HG03439 (cell line): ENCODE data around the gene SIM1.

Source experiments
- ATAC-seq: cut with Tn5 transposase; IDR thresholded peaks from one replicate; pipeline ENCODE4 v1.9.1; 2021; ENCODE audit warnings: mild to moderate bottlenecking, moderate library complexity; ENCODE audit not compliant: unreplicated experiment

The SIM1 gene, protein sequence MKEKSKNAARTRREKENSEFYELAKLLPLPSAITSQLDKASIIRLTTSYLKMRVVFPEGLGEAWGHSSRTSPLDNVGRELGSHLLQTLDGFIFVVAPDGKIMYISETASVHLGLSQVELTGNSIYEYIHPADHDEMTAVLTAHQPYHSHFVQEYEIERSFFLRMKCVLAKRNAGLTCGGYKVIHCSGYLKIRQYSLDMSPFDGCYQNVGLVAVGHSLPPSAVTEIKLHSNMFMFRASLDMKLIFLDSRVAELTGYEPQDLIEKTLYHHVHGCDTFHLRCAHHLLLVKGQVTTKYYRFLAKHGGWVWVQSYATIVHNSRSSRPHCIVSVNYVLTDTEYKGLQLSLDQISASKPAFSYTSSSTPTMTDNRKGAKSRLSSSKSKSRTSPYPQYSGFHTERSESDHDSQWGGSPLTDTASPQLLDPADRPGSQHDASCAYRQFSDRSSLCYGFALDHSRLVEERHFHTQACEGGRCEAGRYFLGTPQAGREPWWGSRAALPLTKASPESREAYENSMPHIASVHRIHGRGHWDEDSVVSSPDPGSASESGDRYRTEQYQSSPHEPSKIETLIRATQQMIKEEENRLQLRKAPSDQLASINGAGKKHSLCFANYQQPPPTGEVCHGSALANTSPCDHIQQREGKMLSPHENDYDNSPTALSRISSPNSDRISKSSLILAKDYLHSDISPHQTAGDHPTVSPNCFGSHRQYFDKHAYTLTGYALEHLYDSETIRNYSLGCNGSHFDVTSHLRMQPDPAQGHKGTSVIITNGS

DNA sequence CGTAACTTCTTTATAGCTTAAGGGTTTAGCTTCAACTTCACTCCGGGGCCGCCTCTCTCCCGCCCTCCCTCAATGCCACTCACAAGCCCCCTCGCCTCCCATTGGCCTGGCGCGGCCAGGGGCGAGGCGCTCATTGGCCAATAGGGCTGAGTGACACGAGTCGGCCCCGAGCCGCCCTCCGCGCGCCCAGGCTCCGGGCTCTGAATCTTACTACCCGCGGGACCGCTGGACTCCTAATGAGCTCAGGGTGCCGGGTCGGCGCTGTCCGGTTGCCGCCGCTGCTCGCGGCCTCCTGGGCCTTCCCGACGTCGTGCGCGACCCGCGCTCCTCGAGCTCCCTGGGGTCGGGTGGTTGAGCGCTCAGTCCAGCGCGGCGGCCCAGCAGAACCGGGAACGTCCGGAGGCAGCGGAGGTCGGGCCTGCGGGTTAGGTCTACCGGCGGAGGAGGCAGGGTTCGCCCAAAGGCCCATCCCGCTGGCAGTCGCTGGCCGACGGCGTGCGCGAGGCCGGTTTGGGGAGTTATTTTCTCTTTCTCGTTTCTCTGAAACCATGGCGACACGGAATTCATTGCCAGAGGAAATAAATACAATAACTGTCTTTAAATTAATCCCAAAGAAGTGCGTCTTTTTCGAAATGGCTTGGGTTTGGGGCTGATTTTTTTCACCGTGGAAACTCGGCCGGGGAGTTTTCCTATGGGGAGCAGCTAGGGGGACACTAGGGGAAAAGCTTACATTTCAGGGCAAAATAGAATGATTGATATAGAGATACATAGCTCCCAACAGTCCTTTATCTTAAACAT is at the start of gene SIM1:
SIM1 (minus strand) TSS at position 19 of the 798 bp plus-strand sequence. CDS start 1,453 bp downstream, outside the sequence.
- no peak for ATAC-seq

DNA sequence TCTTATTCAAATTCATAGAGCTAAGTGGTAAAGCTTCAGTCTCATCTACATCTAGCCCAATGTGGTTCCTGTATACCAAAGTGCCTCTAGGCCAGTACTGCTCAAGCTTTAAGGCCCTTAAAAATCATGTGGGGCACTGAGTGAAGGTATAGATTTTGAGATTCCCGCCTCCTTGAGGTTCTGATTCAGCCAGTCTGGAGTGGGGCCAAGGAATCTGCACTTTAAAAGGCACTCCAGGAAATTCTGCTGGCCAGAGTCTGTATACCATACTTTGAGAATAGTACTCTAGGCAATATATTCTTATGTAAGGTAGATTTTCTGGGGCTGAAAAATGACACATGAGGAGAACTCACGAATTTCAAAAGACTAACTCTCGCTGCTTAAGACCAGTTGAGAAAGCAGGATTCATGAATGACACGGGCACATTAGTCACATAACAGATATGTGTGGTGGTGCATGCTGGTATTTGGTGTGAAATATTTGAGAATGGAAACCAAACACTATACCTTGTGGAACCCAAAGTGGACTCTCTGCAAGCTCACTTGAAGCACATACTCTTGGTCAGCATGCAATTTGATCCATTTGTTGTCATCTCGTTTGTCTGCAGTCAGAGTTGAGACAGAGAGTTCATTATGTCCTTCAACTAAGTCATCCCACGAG is 47.6 kb upstream of the SIM1 start:
- no peak for ATAC-seq

DNA sequence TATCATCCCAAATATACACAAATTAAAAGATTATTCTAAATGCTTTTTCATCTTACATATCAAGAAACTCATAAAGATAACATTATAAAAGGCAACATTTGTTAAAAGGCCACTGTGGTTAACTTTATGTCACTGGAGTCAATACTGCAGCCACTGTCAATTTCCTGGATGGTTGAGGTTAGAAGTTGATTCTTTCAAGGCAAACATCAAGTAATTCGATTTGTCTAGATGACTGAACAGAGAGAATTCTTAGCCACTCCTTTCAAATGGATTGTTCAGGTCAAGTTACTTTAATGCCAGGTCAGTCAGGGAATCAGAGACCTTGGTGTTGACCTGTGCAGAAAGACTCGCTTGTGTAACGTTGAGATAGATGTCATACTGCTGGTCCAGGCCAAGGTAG is 44.4 kb upstream of the SIM1 start:
- no peak for ATAC-seq

DNA sequence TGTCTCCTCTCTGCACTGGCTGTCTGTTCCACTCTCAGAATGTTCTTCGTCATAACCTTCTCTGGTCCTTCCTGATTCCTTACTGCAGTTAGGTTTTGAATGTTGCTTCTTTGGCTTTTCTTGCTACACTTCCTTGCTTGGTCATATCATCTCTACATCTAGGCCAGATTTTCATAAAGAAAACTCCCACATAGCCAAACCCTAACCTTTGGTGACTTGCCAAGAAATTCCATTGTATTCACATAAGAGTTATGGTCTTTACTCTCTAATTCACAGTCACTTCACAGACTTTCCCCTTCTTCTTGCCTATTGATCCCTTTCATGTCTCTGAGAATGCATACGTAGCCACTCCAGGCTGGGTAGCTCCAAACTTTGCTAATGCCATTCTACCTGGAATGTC is 41.9 kb upstream of the SIM1 start:
- no peak for ATAC-seq

DNA sequence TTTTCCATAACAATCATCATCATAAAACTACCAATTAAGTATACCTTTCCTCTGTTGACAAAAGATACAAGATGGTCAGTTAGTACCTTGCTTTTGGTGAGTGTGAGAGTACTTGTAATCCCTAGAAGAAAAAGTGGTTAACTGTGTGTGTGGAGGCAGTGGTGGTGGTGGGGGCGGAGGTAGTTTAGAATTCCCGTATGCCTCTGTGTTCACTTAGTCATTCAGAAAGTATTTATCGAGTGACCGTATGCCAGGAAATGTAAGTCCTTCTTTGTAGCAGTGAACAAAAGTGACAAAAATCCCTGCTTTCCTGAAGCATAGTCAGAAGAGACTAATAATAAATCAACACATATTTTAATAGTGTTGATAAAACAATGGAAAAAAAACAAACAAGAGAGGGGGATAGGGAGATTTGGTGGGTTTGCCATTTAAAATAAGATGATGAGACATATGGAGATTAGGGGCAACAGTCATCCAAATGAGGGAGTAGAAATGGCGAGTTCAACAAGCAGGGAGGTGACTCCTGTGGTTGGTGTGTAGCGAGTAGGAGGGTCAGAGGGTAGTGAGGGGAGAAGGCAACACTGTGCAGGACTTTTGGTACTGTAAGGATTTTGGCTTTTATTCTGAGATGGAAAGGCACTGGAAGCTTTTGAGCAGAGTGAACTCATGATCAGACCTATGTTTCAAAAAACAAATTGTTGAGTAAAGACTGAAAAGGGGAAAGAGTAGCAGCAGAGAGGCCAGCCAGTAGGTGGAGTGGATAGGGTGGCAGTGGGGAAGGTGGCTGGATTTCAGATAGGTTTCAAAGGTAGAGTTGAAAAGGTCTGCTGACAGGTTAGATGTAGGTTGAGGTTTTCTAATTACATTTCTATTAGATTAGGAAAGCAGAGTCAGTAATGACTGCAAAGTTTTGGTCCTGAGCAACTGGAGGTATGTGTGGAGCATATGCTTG is 40.3 kb upstream of the SIM1 start:
- ATAC-seq = no peak

DNA sequence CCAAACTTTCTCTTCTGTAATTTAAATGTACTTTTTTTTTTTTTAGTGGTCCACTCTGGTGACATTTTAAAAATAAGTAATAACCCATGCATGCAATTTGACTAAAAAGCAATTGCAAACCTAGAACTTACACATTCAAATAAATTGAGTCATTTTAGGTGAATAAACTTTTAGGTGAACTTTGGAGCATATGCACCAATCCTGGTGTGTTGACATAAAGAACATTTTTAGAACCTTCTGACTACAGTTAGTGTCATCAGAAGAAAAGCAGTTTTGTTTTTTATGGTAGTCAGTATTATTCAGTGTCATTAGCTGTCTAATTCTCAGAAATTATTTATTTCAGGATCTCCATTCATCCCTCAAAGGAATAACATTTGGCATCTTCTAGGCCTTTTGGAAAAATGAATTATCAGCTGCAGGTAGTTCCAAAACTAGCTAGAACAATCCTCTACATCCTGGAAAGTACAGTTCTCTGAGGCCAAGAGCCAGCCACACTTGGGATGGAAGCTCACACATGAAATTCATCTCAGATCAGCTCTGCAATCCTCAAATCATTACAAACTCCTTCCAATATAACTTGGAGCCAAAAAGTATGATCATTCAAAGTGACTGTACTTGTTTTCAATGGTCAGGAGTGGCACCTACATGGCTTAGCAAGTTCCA is 38.5 kb upstream of the SIM1 start:
- no peak for ATAC-seq

DNA sequence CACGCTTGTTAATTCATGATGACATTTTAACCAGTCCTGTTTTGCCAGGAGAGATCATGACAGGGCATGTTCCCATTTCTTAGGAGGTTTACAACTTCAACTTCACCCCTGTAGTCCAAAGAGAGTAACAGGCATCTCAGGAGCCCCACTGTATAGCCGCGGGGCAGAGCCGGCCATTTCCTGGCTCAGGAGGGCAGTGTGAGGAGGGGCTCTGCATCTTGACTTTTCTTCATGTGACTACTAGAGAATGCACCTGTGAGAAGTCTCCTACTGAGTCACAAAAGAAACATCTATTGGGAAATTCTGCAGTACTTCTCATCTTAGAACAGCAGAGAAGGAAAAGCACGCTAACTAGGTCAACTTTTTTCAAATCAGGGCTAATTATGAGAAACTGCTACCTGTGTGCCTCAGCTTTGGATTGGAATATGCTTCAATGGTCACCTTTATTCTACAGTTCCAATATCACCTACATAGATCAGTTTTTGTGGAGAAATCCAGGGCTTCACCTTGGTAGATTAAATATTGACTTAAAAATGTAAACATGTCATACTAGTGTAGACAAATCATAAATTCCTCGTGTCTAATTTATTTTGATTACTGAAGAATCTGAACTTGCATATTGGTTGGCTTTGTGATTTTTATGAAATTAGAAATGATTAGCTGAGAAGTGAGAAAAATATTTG is 28.6 kb upstream of the SIM1 start:
- no peak for ATAC-seq

DNA sequence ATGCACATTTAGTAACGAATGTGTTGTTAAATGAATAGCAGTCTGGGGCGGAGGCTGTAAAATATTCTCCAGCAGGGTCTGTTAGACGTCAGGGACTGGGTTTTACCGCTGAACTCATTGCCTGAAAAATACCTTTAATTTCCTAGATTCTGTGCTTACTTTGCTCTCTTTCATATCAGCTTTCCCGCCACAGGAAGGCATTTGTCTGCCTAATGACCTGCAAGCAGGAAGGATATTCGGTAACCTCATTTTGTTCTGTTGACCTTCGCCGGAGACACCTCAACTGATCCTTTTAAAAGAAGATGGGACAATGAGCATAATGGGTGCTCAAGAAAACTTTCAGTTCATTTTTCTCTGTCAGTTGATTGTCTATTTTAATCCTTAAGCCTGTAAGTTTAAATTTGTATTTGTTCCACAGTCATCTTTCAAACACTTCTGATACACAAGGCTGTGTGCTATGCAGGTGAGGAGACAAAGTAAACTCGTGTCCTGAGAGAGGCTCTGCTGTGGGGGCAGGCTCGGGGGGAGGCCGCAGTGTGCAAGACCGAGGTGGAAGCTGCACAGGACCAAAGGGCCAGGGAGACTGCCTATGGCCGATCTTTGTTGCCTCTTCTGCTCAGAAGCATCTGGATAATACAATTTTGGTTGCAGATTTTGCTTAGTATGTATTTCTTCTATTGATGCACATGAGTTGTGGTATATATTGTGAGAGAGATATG is 27.4 kb upstream of the SIM1 start:
- no peak for ATAC-seq

DNA sequence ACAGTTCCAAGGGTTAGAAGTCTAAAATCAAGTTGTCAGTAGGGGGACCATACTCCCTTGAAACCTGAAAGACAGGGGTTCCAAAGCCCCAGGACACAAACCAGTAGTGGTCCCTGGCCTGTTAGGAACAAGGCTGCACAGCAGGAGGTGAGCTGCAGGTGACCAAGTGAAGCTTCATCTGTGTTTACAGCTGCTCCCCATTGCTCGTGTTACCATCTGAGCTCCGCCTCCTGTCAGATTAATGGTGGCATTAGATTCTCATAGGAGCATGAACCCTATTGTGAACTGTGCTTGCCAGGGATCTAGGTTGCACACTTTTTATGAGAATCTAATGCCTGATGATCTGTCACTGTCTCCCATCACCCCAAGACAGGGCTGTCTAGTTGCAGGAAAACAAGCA is 25.3 kb upstream of the SIM1 start:
- ATAC-seq = no peak

DNA sequence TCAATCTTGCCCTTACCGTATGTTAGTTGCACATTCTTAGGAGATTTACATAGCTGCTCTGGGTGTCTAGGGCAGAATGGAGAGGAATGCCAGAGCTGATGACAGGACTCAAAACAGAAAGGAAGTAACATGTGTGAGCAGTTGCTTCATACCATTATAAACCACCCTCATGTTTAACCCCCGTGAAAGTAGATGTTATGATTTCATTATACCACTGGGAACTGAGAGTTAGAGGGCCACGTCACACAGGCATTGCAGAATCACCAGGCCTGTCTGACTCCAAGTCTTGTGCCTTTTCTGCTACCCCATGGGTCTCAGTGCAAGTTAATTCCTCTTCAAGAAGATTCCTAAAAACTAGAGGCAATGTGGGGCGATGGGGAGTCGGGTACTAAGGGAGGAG is 23.5 kb upstream of the SIM1 start:
- ATAC-seq = no peak

DNA sequence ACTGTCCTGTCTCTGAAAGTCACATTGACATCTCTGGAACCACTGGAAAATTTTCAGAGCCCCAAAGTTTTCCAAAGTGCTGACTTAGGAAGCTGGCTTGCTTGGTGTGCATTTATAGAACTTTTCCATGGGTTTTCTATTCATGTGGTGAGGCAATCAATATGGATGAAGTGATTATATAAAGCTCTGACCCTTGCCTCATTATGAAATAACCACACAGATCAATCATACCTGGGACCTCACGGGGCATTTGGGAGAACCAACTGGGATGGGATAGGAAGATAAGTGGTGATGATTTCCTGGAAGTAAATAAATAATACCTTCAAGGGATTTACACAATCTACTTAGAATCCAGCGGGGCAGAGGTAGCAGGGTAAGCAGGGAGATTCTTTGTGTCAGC is 22.9 kb upstream of the SIM1 start:
- ATAC-seq = no peak

DNA sequence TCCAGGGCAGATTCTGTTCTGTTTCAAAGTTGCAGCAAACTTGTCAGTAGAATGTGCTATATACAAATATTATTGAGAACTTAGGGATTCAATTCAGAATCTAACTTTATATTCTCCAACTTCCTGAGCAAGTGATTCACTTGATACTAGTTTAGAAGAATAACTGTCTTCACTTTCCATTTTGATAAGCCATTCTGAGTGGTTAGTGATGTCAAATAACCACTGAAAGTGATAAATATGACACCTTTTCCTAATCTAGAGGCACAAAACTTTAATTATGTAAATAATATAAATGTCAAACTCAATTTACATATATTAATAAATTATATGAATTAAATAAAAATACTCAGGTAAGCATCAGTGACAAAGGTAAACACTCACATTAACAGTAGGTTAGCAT is 20.5 kb upstream of the SIM1 start:
- ATAC-seq = no peak

DNA sequence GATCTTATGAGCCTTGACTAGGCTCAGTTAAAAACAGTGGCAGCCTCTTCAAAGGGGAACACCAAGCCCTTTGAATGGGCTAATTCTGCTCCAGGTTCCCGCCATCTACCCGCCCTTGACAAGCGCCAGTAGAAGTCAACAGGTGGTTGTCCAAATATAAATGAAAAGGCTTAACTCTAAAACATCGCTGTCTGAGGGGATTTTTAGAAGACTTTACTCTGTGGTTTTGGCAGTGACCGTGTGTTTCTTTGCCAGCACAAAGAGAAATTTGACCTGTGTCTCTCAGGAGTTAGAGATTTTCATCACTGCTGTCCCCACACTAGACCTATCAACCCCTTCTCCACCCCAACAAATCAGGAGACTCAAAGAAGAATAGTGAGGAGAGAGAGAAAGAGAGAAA is 19.8 kb upstream of the SIM1 start:
- ATAC-seq = peak; percentile 62

DNA sequence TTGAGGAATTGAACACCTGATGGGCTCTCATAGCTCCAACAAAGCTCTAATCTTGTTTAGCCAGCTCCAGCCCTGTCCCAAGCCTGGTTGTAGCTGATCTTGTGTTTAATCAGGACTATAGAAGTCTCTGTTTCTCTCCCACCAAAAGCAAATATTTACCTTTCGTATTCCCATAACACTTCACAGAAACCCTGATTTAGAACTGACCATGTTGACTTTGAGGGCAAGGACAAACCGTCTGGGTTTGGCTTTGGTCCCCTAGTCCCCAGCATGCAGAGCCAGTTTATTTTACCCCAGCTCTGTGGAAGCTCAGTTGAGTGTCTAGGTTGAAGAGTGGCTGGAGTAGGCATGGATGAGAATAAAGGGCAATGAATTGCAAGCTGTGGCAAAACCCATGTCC is 18.0 kb upstream of the SIM1 start:
- no peak for ATAC-seq

DNA sequence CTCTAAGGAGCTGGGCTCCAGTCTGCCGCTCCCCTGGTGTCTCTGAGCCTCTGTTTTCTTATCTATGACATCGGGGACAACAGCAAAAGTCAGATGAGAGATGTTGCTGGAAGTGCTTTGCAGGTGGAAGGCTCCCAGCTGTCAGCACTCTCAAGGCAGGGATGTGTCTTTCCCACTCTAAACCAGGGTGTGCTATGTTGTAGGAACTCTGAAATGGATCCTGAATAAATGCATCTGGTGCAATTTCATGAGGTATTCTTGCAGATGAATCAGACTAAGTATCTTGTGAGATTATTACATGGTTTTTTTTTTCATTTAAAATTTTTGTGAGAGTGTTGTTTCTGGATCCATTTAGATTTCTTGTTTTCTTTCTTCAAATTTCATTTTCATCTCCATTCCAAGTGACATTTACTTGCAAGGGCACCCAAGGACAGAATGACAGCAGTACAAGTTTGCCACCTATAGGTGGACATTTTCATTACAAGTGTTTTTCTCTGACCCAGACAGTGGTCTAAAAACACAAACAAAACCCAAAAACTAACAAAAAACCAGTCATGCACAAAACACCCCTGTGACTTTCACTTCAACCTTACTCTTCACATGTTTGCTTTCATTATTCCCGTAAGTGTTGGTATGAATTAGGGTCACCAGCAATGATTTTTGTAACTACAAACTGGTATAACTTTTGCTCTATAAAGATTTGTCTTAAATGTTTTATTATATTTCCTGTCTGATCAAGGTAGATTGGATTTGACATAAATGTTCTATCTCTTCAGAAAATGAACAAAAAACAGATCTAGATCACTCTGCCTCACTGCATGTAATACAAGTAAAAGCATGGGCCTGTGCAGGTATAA is 14.7 kb upstream of the SIM1 start:
- ATAC-seq = peak; percentile 42

DNA sequence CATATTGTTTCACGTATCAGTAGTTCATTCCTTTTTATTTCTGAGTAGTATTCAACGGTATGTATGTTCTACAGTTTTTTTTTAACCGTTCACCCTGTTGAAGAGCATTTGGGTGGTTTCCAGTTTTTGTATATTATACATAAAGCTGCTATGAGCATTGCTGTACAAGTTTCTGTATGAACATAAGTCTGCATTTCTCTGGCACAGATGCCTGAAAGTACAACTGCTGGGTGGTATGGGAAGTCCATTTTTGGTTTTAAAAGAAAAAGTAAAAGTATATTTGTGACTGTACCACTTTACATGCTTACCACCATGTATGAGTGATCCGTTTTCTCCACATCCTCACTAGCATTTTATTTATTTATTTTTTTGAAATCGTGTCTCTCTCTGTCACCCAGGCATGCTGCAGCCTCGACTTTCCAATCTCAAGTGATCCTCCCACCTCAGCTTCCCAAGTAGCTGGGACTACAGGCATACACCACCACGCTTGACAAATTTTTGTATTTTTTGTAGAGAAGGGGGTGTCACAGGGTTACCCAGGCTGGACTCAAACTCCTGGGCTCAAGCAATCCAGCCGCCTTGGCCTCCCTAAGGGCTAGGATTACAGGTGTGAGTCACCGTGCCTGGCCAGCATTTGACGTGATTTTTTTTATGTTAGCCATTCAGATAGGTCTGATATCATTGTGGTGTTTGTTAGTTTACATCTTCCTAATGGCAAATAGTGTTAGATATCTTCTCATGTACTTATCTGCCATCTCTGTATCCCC is 11.0 kb upstream of the SIM1 start:
- ATAC-seq = peak; percentile 83
